ENCODE results near the gene RASGRF2. TPM values are rescaled to one million over a fixed set of nuclear protein-coding genes. Genes with fewer than 3 reads are reported as not detected.

Gene RASGRF2
- polyA plus RNA-seq, 4 donors = 0.54 to 3.0 (median 1.5) TPM

GRCh38 chr5:81134566-81134965 lies 174.4 kb downstream of the RASGRF2 start:
- DNase-seq = no peak
- peaks cover 0 to 4% of the 10 kb centered on the region in 2 donors for H3K9me3 ChIP-seq (ENCODE audit: control insufficient read depth in 2 of 2, insufficient read depth in 1 of 2, low read depth in 1 of 2, low read length in 1 of 2)
- H3K27ac ChIP-seq (ENCODE audit: low read depth in 1 of 3, low read length in 2 of 3) = no peak overlapping the region
- no peak overlapping the region for H3K4me3 ChIP-seq (ENCODE audit: low read depth in 1 of 3, low read length in 3 of 3)
- H3K27me3 ChIP-seq (ENCODE audit: control insufficient read depth in 3 of 3, insufficient read depth in 3 of 3, low read length in 3 of 3) = no peaks in the 10 kb centered on the region
- no peaks in the 10 kb centered on the region for H3K36me3 ChIP-seq (ENCODE audit: control insufficient read depth in 3 of 3, insufficient read depth in 2 of 3, low read depth in 1 of 3, low read length in 3 of 3)
- no peaks in the 10 kb centered on the region for H3K4me1 ChIP-seq (ENCODE audit: control insufficient read depth in 3 of 3, insufficient read depth in 2 of 3, low read depth in 1 of 3, low read length in 2 of 3)
- FAIRE-seq = no peak

- 83 to 89% (median 88%) methylated on average over 3 of the region's 3 CpGs for WGBS, 3 donors
Observed at GRCh38 chr5:81136557-81136956, 176.4 kb downstream of the RASGRF2 start.

GRCh38 chr5:81137833-81138232 lies 177.7 kb downstream of the RASGRF2 start:
- no peaks in the 10 kb centered on the region for H3K36me3 ChIP-seq (ENCODE audit: control insufficient read depth in 3 of 3, insufficient read depth in 2 of 3, low read depth in 1 of 3, low read length in 3 of 3)
- no peak overlapping the region for H3K4me3 ChIP-seq (ENCODE audit: low read depth in 1 of 3, low read length in 3 of 3)
- DNase-seq (no peak), FAIRE-seq (no peak)
- H3K4me1 ChIP-seq (ENCODE audit: control insufficient read depth in 3 of 3, insufficient read depth in 2 of 3, low read depth in 1 of 3, low read length in 2 of 3) = no peaks in the 10 kb centered on the region
- WGBS, 3 donors = 88 to 95% (median 91%) methylated on average over 2 of the region's 2 CpGs
- peaks cover 0 to 4% of the 10 kb centered on the region in 2 donors for H3K9me3 ChIP-seq (ENCODE audit: control insufficient read depth in 2 of 2, insufficient read depth in 1 of 2, low read depth in 1 of 2, low read length in 1 of 2)
- H3K27me3 ChIP-seq (ENCODE audit: control insufficient read depth in 3 of 3, insufficient read depth in 3 of 3, low read length in 3 of 3) = no peaks in the 10 kb centered on the region
- H3K27ac ChIP-seq (ENCODE audit: low read depth in 1 of 3, low read length in 2 of 3) = no peak overlapping the region

More at GRCh38 chr5:81136557-81136956, 176.4 kb downstream of the RASGRF2 start:
- no peaks in the 10 kb centered on the region for H3K27me3 ChIP-seq (ENCODE audit: control insufficient read depth in 3 of 3, insufficient read depth in 3 of 3, low read length in 3 of 3)
- no peaks in the 10 kb centered on the region for H3K4me1 ChIP-seq (ENCODE audit: control insufficient read depth in 3 of 3, insufficient read depth in 2 of 3, low read depth in 1 of 3, low read length in 2 of 3)
- H3K36me3 ChIP-seq (ENCODE audit: control insufficient read depth in 3 of 3, insufficient read depth in 2 of 3, low read depth in 1 of 3, low read length in 3 of 3) = no peaks in the 10 kb centered on the region
- peaks cover 0 to 4% of the 10 kb centered on the region in 2 donors for H3K9me3 ChIP-seq (ENCODE audit: control insufficient read depth in 2 of 2, insufficient read depth in 1 of 2, low read depth in 1 of 2, low read length in 1 of 2)
- no peak for FAIRE-seq
- no peak overlapping the region for H3K27ac ChIP-seq (ENCODE audit: low read depth in 1 of 3, low read length in 2 of 3)
- no peak for DNase-seq
- no peak overlapping the region for H3K4me3 ChIP-seq (ENCODE audit: low read depth in 1 of 3, low read length in 3 of 3)

GRCh38 chr5:81140441-81140840 lies 180.3 kb downstream of the RASGRF2 start:
- H3K36me3 ChIP-seq (ENCODE audit: control insufficient read depth in 3 of 3, insufficient read depth in 2 of 3, low read depth in 1 of 3, low read length in 3 of 3) = no peaks in the 10 kb centered on the region
- WGBS, 3 donors = 54 to 87% (median 82%) methylated on average over 4 of the region's 4 CpGs

GRCh38 chr5:81140943-81141342 lies 180.8 kb downstream of the RASGRF2 start:
- Histone ChIP-seq H3K4me1 (ENCODE audit: control insufficient read depth in 3 of 3, insufficient read depth in 2 of 3, low read depth in 1 of 3, low read length in 2 of 3) (no peaks in the 10 kb centered on the region), H3K27ac (ENCODE audit: low read depth in 1 of 3, low read length in 2 of 3) (no peak overlapping the region), H3K27me3 (ENCODE audit: control insufficient read depth in 3 of 3, insufficient read depth in 3 of 3, low read length in 3 of 3) (no peaks in the 10 kb centered on the region), H3K4me3 (ENCODE audit: low read depth in 1 of 3, low read length in 3 of 3) (no peak overlapping the region), H3K9me3 (ENCODE audit: control insufficient read depth in 2 of 2, insufficient read depth in 1 of 2, low read depth in 1 of 2, low read length in 1 of 2) (peaks cover 0 to 2% of the 10 kb centered on the region in 2 donors), H3K36me3 (ENCODE audit: control insufficient read depth in 3 of 3, insufficient read depth in 2 of 3, low read depth in 1 of 3, low read length in 3 of 3) (no peaks in the 10 kb centered on the region)
- DNase-seq = no peak
- 67 to 86% (median 71%) methylated on average over 1 of the region's 1 CpG for WGBS, 3 donors
- FAIRE-seq = no peak

More at GRCh38 chr5:81140441-81140840, 180.3 kb downstream of the RASGRF2 start:
- peaks cover 0 to 4% of the 10 kb centered on the region in 2 donors for H3K9me3 ChIP-seq (ENCODE audit: control insufficient read depth in 2 of 2, insufficient read depth in 1 of 2, low read depth in 1 of 2, low read length in 1 of 2)
- no peaks in the 10 kb centered on the region for H3K27me3 ChIP-seq (ENCODE audit: control insufficient read depth in 3 of 3, insufficient read depth in 3 of 3, low read length in 3 of 3)
- no peak for DNase-seq
- no peak overlapping the region for H3K4me3 ChIP-seq (ENCODE audit: low read depth in 1 of 3, low read length in 3 of 3)
- FAIRE-seq = no peak
- H3K4me1 ChIP-seq (ENCODE audit: control insufficient read depth in 3 of 3, insufficient read depth in 2 of 3, low read depth in 1 of 3, low read length in 2 of 3) = no peaks in the 10 kb centered on the region
- H3K27ac ChIP-seq (ENCODE audit: low read depth in 1 of 3, low read length in 2 of 3) = no peak overlapping the region

GRCh38 chr5:81142108-81142507 lies 181.9 kb downstream of the RASGRF2 start:
- Histone ChIP-seq H3K27me3 (ENCODE audit: control insufficient read depth in 3 of 3, insufficient read depth in 3 of 3, low read length in 3 of 3) (no peaks in the 10 kb centered on the region), H3K27ac (ENCODE audit: low read depth in 1 of 3, low read length in 2 of 3) (no peak overlapping the region), H3K4me1 (ENCODE audit: control insufficient read depth in 3 of 3, insufficient read depth in 2 of 3, low read depth in 1 of 3, low read length in 2 of 3) (no peaks in the 10 kb centered on the region), H3K9me3 (ENCODE audit: control insufficient read depth in 2 of 2, insufficient read depth in 1 of 2, low read depth in 1 of 2, low read length in 1 of 2) (no peaks in the 10 kb centered on the region), H3K36me3 (ENCODE audit: control insufficient read depth in 3 of 3, insufficient read depth in 2 of 3, low read depth in 1 of 3, low read length in 3 of 3) (no peaks in the 10 kb centered on the region), H3K4me3 (ENCODE audit: low read depth in 1 of 3, low read length in 3 of 3) (no peak overlapping the region)
- 72 to 89% (median 81%) methylated on average over 3 of the region's 3 CpGs for WGBS, 3 donors
- FAIRE-seq (no peak), DNase-seq (no peak)

GRCh38 chr5:81145329-81145935 lies 185.3 kb downstream of the RASGRF2 start:
- no peaks in the 10 kb centered on the region for H3K4me1 ChIP-seq (ENCODE audit: control insufficient read depth in 3 of 3, insufficient read depth in 2 of 3, low read depth in 1 of 3, low read length in 2 of 3)
- FAIRE-seq (no peak), DNase-seq (no peak)
- no peaks in the 10 kb centered on the region for H3K9me3 ChIP-seq (ENCODE audit: control insufficient read depth in 2 of 2, insufficient read depth in 1 of 2, low read depth in 1 of 2, low read length in 1 of 2)
- H3K4me3 ChIP-seq (ENCODE audit: low read depth in 1 of 3, low read length in 3 of 3) = no peak overlapping the region
- H3K27ac ChIP-seq (ENCODE audit: low read depth in 1 of 3, low read length in 2 of 3) = no peak overlapping the region
- H3K36me3 ChIP-seq (ENCODE audit: control insufficient read depth in 3 of 3, insufficient read depth in 2 of 3, low read depth in 1 of 3, low read length in 3 of 3) = no peaks in the 10 kb centered on the region
- 70 to 91% (median 83%) methylated on average over 8 of the region's 8 CpGs for whole genome bisulfite sequencing, 3 donors
- no peaks in the 10 kb centered on the region for H3K27me3 ChIP-seq (ENCODE audit: control insufficient read depth in 3 of 3, insufficient read depth in 3 of 3, low read length in 3 of 3)

GRCh38 chr5:81146031-81146430 lies 185.9 kb downstream of the RASGRF2 start:
- H3K4me1 ChIP-seq (ENCODE audit: control insufficient read depth in 3 of 3, insufficient read depth in 2 of 3, low read depth in 1 of 3, low read length in 2 of 3) = no peaks in the 10 kb centered on the region
- no peak for FAIRE-seq
- H3K27me3 ChIP-seq (ENCODE audit: control insufficient read depth in 3 of 3, insufficient read depth in 3 of 3, low read length in 3 of 3) = no peaks in the 10 kb centered on the region

More at GRCh38 chr5:81146031-81146430, 185.9 kb downstream of the RASGRF2 start:
- Histone ChIP-seq H3K4me3 (ENCODE audit: low read depth in 1 of 3, low read length in 3 of 3) (no peak overlapping the region), H3K36me3 (ENCODE audit: control insufficient read depth in 3 of 3, insufficient read depth in 2 of 3, low read depth in 1 of 3, low read length in 3 of 3) (no peaks in the 10 kb centered on the region), H3K9me3 (ENCODE audit: control insufficient read depth in 2 of 2, insufficient read depth in 1 of 2, low read depth in 1 of 2, low read length in 1 of 2) (no peaks in the 10 kb centered on the region), H3K27ac (ENCODE audit: low read depth in 1 of 3, low read length in 2 of 3) (no peak overlapping the region)
- DNase-seq = no peak
- WGBS, 3 donors = 92 to 98% (median 97%) methylated on average over 1 of the region's 1 CpG

Measured in small intestine (tissue), 7 donors.